CD4-positive, alpha-beta T cell treated with Interleukin-4 for 4 hours (primary cell): ENCODE data around the gene RHOB.

ENCODE experiments used
- DNase-seq: peaks from one replicate; pipeline ENCODE4 v3.0.0-alpha.2; 2020

The RHOB gene

DNA sequence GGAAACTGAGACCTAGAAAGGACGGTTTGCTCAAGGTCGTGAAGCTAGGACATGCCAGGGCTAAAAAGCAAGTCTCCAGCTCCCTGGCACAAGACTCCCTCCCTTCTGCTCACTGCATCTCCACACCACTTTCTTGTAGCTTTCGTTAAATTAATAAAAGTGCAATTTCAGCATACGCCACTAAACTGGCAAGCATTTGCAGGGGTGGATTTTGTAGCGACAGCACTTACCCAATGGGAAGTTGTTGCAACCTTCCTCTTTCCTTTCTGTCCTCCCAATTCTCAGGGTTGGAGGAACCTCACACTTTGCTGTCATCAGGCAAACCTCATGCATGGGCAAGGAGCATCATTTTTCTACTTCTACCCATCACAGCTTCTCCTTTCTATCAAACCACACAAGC, 7.4 kb upstream of the RHOB start:
- DNase-seq: no peak

DNA sequence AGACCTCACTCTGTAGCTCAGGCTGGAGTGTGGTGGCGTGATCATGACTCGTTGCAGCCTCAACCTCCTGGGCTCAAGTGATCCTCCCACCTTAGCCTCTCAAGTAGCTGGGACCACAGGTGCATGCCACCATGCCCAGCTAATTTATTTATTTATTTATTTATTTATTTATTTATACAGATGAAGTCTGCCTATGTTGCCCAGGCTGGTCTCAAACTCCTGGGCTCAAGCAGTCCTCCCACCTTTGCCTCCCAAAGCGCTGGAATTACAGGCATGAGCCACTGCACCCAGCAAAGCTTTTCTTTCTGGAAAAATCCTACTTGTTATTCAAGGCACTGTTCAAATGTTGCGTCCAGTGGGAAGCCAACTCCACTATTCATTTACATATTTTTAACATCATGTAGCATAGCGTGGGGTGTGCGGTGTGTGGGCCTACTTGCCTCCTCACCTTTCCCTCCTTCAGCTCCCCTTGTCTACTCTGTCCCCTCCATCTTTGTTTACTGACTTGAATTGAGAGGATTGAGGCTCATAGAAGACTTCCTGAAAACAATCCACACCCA, 6.8 kb upstream of the RHOB start:
- no peak for DNase-seq

DNA sequence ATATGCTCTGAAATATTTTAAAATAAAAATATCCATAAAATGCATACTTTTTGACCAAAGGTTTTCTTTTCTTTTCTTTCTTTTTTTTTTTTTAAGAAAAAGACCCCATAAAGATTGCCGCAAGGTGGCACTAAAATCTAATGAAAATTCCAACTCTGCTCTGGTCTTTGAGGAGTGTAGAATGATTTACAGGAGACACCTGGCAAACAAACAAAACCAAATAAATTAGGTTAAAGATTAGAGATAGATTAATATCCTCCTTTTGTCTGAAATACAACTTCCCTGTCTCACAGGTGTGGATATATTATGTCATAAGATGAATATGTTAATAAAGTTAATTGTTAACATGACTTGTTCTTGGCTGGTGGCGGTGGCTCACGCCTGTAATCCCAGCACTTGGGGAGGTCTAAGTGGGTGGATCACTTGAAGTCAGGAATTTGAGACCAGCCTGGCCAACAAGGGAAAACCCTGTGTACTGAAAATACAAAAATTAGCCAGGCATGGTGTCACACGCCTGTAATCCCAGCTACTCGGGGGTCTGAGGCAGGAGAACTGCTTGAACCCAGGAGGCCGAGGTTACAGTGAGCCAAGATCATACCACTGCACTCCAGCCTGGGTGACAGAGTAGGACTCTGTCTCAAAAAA, 3.5 kb upstream of the RHOB start:
- peak; percentile 41 for DNase-seq

DNA sequence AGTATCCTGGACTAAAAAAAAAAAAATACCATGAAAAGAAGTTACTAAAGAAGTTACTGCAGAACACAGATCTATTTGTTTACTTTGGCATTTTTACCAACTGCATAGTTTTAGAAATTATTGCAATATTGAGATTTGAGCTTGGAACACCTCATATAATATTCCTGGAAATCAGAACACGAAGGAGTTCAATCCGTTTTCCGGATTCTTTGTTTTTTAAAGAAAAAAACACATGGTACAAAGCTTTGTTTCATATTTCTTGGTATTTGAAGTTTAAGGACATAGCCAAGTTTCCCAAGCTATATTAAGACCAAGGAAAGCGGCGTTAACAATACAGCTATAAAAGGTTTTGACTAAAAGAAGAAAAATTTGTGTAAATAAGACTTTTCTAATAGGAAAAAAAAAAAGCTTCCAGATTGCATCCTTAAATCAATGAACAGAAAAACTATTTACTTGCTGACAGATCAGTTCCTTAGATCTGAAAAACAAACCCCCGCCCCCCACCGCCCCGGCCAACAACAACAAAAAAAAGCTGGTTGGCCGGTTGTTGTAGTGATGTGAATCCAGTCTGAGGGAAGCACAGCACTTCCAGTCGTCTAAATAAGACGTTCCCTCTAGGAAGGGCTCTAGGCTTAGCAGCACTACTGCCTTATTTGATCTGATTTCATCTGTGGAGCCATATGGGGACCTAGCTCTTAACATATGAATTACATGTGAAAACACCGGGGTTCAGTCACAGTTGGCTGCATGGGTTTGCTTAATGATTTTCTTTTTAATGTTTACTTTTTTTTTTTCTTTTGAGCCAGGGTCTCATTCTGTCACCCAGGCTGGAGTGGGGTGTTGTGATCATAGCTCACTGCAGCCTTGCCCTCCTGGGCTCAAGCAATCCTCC, 2.5 kb upstream of the RHOB start:
- no peak for DNase-seq

DNA sequence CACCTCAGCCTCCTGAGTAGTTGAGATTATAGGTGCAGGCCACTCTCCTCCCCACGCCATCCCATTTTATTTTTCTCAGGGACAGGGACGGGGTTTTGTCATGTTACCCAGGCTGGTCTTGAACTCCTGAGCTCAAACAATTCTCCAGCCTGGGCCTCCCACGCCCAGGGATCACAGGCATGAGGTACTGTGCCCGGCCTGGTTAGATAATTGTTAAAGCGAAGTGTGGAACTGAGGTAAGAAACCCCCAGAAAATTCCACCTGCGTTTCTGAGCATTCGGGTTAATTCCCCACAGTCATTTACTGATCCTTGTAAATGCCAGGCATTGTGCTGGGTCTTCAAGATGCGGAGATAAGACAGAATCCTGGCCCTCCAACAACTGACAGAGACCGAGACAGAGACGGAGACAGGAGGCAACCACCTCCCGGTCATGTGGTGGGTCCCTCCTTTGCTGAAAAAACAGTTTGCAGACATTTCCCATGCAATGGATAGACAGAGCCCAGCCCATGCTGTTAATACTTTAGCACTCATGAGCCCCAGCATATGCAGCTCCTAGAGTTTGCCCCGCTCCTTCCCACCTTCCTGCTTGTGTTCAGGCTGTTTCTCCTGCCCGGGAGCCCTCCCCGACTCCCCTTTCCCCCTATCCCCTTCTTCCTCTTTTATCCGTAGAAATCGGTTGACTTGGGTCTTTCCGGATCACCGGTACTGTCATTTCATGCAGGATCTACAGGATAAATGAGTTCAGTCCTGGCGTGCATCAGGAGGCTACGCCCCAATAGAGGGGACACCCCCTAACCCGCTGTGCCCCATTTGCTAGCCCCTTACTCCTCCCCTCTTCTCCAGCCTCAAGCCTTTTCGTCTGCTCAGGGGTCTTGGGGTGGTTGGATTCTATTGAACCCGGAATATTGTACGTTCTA, 1.6 kb upstream of the RHOB start:
- DNase-seq: no peak

DNA sequence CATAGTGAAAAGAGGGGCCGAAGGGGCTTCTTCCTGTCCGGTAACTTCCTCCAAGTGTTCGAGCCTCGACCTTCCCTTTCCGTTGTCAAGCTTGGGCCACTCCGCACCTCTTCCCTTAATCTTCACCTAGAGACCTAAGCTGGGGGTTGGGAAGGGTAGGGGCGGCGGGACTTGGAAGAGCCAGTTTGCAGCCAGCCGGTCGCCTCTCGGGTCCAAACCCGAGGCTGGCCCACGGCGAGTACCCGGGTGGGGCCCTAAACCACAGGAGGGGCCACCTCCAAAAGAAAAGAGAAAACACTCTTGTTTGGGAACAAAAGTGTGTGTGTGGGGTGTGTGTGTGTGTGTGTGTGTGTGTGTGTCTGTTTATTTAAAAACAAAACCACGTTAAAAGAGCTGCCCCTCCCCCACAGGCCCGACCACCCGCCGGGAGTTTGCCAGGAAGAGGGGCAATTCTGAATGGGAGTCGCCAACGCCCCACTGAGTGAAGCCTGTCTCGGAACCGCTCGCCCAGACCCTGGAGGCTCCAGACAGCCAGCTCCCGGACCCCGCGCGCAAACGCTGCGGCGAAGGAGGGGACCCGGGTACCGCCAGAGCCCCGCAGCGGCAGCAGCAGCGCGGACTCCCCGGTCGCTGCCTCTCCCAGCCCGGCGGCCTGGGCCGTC, 488 bp upstream of the RHOB start:
- no peak for DNase-seq

DNA sequence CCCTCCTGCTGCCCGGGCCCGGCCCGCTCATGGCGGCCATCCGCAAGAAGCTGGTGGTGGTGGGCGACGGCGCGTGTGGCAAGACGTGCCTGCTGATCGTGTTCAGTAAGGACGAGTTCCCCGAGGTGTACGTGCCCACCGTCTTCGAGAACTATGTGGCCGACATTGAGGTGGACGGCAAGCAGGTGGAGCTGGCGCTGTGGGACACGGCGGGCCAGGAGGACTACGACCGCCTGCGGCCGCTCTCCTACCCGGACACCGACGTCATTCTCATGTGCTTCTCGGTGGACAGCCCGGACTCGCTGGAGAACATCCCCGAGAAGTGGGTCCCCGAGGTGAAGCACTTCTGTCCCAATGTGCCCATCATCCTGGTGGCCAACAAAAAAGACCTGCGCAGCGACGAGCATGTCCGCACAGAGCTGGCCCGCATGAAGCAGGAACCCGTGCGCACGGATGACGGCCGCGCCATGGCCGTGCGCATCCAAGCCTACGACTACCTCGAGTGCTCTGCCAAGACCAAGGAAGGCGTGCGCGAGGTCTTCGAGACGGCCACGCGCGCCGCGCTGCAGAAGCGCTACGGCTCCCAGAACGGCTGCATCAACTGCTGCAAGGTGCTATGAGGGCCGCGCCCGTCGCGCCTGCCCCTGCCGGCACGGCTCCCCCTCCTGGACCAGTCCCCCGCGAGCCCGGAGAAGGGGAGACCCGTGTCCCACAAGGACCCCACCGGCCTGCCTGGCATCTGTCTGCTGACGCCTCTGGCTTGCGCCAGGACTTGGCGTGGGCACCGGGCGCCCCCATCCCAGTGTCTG, 767 bp downstream of the RHOB start:
- DNase-seq: no peak

DNA sequence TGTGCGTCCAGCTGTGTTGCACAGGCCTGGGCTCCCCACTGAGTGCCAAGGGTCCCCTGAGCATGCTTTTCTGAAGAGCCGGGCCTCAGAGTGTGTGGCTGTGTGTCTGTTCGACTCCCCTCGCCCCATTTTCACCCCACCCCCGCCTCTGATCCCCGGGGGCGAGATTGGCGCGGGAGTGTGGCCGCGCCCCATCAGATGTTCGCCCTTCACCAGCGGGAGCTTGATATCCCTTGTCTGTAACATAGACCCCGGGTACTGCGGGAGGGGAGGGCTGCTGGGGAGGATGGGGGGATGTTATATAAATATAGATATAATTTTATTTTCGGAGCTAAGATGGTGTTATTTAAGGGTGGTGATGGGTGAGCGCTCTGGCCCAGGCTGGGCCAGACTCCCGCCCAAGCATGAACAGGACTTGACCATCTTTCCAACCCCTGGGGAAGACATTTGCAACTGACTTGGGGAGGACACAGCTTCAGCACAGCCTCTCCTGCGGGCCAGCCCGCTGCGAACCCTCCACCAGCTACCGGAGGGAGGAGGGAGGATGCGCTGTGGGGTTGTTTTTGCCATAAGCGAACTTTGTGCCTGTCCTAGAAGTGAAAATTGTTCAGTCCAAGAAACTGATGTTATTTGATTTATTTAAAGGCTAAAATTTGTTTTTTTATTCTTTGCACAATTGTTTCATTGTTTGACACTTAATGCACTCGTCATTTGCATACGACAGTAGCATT, 1.5 kb downstream of the RHOB start:
- no peak for DNase-seq

DNA sequence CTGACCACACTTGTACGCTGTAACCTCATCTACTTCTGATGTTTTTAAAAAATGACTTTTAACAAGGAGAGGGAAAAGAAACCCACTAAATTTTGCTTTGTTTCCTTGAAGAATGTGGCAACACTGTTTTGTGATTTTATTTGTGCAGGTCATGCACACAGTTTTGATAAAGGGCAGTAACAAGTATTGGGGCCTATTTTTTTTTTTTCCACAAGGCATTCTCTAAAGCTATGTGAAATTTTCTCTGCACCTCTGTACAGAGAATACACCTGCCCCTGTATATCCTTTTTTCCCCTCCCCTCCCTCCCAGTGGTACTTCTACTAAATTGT, 2.1 kb downstream of the RHOB start:
- no peak for DNase-seq

DNA sequence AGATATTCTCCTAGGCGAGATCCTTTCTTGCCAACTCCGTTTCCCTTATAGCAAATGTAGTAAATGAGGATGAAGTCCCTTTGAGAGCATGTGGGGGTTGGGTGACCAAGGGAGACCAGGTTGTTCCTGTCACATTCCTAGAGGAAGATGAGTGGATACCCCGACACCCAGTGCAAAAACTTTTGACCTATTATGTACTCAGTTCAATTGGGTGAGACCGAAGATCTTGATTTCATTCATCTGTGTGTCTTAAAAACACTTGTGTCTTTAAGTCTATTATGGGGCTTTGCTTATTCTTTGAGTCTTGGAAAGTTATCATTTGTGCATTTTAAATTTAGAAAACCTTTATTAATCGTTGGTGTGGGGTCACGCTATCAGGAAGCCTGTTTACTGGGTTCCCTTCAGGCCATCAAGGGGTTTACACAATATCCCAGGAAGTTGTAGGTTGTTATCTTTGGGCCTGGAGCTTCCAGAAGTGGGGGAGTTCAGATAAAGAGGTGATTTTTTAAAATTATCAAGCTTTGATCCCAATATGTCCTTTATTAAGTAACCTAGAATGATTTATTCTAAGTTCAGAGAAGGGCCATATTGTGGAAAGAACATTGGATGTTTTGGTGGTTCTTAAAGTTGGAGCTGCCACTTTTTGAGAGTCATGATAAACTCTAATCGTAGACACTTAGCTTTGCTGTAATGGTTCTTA, 2.8 kb downstream of the RHOB start:
- no peak for DNase-seq

DNA sequence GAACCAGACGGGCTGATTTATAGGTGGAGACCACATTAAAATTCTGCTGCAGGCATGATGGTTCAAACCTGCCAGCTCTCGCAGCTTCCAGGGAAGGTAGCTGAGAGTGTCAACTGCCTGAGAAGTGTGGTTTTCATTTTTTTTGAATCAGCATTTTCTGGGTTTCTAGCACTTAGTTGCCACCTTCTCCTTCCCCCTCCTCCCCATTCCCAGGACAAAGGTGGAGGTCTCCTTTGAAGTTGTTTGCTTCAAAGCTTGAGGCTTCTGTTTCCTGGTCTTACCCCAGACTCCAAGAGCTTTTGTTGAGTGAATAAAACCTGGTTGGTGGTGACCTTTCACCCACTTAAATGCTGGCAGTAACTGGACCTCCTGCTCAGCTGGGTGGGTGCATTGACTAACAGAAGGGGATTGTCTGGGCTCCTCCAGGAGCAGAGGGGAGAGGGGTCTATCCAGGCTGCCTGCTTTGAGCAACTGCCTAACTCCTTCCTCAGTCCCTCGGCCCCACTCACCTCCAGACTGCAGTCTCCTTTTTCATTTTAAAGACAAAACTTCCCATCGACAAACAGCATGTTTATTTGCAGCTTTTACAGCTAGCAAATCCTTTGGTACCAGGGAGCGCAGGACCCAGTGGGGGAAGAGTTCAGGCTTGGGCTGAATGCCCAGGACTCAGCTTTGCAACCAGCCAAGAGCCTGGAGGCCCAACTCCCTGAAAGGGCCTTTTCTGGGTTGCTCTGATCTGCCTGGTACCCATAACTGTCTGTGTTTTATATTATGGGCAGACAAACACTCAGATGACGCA, 3.5 kb downstream of the RHOB start:
- no peak for DNase-seq

DNA sequence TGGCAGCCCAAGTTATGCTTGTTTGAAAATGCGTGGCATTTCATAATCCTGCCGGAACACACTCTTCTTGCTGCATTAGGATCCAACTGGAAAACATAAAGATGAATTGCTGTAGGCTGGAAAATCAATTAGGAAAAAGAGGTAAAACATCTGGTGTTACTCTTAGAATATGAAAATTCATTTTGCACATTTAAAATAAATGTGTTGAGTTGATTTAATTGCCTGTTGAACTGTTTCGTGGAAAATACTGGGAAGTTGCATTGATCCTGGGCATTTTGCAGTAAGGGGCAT, 4.1 kb downstream of the RHOB start:
- no peak for DNase-seq

DNA sequence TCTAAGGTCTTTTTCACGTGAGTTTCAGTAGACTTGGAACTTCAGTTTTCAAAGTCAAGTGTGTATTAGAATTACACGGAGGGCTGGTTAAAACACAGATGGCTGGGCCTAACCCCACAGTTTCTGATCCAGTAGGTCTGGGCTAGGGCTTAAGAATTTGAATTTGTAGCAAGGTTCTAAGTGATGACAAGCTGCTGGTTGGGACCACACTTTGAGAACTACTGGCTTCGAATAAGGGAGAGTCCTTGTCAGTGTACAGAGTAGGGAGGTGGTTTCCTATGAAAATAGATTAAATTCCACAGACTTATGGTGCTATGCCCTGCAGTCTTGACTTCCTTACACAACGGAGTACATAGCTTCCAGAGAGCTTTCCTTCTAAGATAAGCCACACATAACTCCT, 4.5 kb downstream of the RHOB start:
- no peak for DNase-seq

DNA sequence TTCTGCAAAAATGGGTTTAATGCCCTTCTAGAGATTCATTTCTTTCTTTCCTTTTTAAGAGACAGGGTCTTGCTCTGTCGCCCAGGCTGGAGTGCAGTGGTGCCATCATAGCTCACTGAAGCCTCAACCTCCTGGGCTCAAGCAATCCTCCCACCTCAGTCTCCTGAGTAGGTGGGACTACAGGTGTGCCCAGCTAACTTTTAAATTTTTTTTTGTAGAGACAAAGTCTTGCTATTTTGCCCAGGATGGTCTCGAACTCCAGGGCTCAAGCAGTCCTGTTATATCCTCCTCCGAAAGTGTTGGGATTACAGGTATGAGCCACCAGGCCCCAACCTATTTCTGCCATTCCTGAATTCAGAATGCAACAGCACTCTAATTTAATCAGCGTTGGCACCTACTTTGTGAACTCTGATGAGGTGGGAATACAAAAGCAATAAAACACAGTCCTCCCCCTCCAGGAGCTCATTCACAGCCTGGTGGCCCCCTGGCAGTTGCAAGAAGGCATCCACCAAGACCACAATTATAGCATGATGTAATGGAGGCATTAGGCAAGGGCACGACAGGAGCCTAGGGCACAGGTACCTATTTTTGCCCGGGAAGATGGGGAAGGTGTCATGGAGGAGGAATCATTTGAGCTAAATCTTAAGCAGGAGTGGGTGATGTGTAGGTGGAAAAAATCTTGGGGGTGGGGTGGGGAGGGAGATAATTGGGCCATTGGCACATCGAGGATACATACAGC, 5.1 kb downstream of the RHOB start:
- DNase-seq: no peak

DNA sequence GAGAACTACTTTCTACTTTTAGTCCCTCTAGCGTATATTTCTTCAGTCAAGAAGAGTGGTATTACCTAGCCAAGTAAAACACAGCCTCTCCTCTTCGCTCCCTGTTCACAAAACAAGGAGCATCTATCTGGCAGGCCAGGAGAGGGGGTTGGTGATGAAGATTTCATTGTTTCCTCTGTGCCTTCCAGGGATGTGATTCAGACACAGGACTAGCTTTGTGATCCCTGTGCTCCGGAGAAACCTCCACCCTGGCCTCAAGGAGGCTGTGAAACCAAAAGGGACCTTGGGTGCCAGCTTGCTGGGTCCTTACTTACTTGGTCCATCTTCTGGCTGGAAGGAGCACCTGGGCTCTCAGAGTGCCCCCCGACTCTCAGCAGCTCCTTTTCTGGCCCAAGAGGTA, 5.7 kb downstream of the RHOB start:
- DNase-seq: no peak

DNA sequence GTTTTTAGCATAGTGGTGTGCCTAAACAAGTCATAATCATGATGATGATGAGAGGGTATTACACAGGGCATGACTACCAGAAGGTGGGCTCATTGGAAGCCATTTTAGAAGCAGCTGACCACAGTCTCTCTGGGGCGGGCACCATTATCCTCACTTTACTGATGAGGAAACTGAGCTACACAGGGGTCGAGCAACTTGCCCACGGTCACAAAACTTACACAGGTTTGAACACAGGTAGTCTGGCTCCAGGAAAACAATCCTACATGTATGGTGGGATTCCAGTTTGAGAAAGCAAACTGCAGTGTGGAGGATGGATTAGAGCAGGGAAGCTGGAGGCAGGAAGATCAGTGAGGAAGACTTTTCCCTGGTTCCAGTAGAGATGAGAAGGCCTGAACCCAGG, 6.2 kb downstream of the RHOB start:
- no peak for DNase-seq

DNA sequence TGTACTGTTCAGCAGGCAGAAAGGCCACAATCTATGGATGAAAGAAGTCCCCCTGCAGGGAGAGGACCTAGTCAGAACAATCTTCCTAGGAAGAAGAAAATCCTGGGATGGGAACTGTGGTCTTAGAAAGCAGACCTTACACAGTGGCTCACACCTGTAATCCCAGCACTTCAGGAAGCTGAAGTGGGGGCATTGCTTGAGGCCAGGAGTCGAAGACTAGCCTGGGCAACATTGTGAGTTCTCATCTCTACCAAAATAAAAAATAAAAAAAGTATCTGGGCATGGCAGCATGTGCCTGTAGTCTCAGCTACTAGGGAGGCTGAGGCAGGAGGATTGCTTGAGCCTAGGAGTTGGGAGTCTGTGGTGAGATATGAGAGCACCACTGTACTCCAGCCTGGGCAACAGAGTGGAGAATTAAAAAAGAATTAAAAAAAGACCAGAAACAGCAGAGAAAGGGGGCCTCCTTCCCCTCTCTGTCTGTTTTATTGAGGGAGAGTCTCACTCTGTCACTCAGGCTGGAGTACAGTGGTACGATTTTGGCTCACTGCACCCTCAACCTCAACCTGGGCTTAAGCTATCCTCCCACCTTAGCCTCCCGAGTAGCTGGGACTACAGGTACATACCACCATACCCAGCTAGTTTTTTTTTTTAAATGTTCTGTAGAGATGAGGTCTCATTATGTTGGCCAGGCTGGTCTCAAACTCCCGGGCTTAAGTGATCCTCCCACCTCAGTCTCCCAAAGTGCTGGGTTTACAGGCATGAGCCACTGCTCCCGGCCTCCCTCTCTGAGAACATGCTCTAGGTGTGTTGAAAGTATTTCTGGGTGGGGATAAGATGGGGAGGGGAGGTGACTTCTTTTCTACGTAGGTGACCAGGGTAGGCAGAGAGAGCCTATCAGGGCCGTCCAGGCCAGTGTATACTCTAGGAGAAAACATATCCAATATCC, 7.4 kb downstream of the RHOB start:
- DNase-seq: no peak

DNA sequence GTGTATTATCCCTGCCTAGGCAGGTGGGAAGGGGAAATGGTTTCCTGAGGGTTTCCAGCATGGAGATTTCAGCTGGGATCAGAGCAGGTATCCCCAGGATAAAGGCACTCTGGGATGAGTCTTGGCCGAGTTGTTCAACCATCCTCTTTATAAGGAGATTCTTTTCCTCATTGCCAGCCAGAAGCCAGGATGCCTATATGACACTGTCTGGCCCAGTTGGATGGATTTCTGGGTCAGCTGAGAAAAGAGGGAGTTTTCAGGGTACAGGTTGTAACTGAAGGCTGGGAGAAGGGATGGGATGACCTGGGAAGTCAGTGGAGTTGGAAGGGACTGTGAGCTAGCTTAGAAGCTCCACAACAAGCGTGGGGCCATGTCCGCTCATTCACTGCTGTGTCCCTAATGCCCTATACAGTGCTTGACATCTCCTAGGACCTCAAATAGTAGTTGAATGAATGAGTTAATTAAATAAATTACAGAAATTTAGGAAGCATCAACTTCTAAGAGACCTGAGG, 8.3 kb downstream of the RHOB start:
- DNase-seq: no peak
